ENCODE measurements around the gene SAP30BP.

DNA sequence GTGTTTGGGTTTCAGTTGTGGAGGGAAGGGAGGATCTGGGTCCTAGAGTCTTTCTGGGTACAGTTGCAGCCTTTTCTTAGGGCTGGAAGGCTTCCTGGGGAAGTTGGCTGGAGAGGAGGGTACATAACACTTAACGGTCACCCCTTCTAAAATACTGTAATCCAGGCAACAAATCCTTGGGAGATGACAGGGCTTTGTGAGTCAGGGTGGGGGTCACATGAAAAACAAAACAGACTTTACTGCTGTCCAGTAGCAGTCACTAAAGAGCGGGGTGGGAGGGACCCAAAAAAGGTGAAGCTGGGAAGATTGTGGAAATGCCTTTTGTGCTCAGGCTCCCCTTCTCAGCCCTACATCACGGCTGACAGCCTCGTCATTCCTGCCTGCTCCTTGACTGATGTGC is 6.3 kb downstream of the SAP30BP start:
- TF ChIP-seq, protein P1, sequence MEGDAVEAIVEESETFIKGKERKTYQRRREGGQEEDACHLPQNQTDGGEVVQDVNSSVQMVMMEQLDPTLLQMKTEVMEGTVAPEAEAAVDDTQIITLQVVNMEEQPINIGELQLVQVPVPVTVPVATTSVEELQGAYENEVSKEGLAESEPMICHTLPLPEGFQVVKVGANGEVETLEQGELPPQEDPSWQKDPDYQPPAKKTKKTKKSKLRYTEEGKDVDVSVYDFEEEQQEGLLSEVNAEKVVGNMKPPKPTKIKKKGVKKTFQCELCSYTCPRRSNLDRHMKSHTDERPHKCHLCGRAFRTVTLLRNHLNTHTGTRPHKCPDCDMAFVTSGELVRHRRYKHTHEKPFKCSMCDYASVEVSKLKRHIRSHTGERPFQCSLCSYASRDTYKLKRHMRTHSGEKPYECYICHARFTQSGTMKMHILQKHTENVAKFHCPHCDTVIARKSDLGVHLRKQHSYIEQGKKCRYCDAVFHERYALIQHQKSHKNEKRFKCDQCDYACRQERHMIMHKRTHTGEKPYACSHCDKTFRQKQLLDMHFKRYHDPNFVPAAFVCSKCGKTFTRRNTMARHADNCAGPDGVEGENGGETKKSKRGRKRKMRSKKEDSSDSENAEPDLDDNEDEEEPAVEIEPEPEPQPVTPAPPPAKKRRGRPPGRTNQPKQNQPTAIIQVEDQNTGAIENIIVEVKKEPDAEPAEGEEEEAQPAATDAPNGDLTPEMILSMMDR (IDR thresholded peaks at IDR 0.05), result no peak
- no peak for TF ChIP-seq ZFX (IDR thresholded peaks at IDR 0.05; ENCODE audit: borderline replicate concordance)

All from 22Rv1 (cell line).